Stomach (tissue), 4 donors: ENCODE measurements around the gene OR7C1.

Experiments
- CTCF ChIP-seq, 7 experiments: fragments of 450-650 bp in 4 of 7; fragments of 200-600 bp in 3 of 7; sonication (generic) in 3 of 7; IDR thresholded peaks; one replicate each; pipeline ENCODE4 v1.5.1; 2016 to 2019; ENCODE audit warnings: antibody characterized with exemption in 7 of 7, control low read depth in 2 of 7, mild to moderate bottlenecking in 1 of 7
- POLR2A ChIP-seq, 4 donors: fragments of 450-650 bp; IDR thresholded peaks; one replicate each; pipeline ENCODE4 v1.6.1; 2016; ENCODE audit warnings: antibody characterized with exemption in 4 of 4, control low read depth in 2 of 4, mild to moderate bottlenecking in 1 of 4, moderate library complexity in 1 of 4

GRCh38 chr19:14817052-14817451 is 17.9 kb downstream of the OR7C1 start:
- TF ChIP-seq CTCF (IDR thresholded peaks at IDR 0.05) (no peak), POLR2A (IDR thresholded peaks at IDR 0.05) (no peak)
